Left colon (tissue), 2 donors: Measurements from ENCODE around the gene ZNF414. TPM values are rescaled to one million over a fixed set of nuclear protein-coding genes. Genes with fewer than 3 reads are reported as not detected.
"Not testable (repeated sequence)": the region's sequence is repeated elsewhere in the genome, so short reads cannot be mapped to it uniquely, and the experiment has no call there.

Experiments
- ATAC-seq: fragments of 200-7000 bp; cut with Tn5 transposase; one replicate; pipeline ENCODE4 v1.9.1; 2020; ENCODE audit warnings: mild to moderate bottlenecking, moderate library complexity
- DNase-seq, 2 donors: peaks; one replicate each; pipeline ENCODE4 v3.0.0-alpha.2; 2020
- intact Hi-C, 2 donors: fragments of 100-400 bp; cut with DNase I in 1 of 2; cut with micrococcal nuclease in 1 of 2; formaldehyde crosslinking; loops; one replicate each; pipeline versions ENCODE4 v1.11.2 to v1.14.0; 2022; cut with DNase I, micrococcal nuclease
- long read RNA-seq: library from polyadenylated mRNA; unstranded; transcript quantifications from one replicate; pipeline ENCODE4 v2.0.0, GENCODE V29; 2021
- total RNA-seq, 2 donors: library from RNA; stranded (reverse); fragmentation: NEBNext Ultra II Directional; extraction: Animal tissue kit (Norgen Biotek cat#: 25700); gene quantifications; one replicate each; pipeline ENCODE4 v1.2.1, GENCODE V29; 2021
- donor health status: DM: no; HTN: no; CAD: no.
- donor health status: DM: yes; HTN: yes; CAD: no.

ZNF414 gene, protein sequence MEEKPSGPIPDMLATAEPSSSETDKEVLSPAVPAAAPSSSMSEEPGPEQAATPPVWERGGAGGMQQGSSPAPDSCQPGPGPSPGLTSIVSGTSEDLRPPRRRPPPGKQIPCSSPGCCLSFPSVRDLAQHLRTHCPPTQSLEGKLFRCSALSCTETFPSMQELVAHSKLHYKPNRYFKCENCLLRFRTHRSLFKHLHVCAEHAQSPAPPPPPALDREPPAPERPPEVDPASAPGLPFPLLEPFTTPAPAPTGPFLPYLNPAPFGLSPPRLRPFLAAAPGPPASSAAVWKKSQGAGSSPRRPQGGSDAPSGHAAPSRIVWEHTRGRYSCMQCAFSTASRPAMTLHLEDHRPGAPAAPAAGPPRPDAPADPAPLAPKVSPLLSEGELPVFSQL
- 10 to 100 TPM; 22.1 to 22.4 TPM for total RNA-seq
- long read RNA-seq, partial matches to known transcripts, result 1 of 1 reads
- long read RNA-seq, other reads (novel, unspliced or antisense), result 0 of 1 reads

DNA sequence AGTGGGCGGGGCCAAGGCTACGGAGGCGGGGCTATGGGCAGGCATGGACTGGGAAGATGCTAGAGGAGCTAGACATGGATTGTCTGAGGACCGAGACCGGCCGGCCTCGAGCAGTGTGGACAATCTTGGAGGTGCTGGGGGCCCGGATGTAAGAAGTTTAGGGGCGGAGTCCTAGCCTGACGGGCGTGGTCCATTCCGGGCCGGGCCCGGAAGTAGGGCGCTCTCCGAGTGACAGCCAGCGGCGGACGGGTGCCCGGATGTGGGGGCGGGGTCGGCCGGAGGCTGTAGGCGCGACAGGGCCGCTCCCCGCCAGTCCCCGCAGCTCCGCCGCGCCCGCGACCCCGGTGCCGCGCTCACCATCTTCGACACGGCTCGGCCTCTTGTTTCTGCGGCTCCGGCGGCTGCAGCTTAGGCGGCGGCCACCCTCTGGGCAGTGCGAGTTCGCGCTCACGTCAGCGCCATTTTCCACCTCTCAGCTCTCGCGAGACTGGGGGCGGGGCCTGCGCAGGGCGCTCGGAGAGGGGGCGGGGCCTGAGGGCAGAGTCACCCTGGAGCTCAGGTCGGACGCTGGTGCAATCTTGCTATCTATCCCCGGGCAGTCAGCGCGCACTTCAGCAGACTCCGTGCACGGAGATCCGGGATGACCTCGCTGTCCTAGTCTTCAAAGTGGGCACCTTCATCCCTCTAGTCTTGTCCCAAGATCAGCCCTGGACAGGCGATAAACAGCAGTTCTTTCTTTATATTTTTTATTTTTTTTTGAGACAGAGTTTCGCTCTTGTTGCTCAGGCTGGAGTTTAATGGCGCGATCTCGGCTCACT lies at the start of gene ZNF414:
Gene ZNF414 (minus strand): TSS at position 481 of the 818 bp plus-strand sequence. CDS start 121 bp downstream, at position 360.
- intact Hi-C loops, result no loop called here
- ATAC-seq (peak; percentile 87), DNase-seq (peak; percentile 97 to 99)

DNA sequence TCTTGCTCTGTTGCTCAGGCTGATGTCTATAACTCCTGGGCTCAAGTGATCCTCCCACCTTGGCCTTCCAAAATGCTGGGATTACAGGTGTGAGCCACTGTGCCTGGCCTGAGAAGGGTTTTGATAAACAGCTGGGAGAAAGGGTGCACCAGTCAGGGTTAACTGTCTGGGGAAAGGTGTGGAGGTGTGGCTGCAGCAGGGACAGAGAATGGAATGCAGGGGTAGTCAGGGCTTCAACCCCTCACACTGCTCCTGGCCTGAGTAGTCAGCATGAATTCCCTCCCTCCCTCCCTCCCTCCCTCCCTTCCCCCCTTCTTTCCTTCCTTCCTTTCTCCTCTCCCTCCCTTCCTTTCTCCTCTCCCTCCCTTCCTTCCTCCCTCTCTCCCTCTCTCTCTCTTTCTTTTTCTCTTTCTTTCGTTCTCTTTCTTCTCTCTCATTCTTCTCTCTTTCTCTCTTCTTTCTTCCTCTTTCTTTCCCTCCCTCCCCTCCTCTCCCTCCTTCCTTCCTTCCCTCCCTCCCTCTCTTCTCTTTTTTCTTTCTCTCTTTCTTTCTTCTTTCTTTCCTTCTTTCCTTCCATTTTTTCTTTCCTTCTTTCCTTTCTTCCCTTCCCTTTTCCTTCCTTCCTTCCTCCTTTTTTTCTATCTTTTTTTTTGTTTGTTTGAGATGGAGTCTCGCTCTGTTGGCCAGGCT lies 47.3 kb upstream of the ZNF414 start:
- no peak for ATAC-seq
- no peak for DNase-seq
- intact Hi-C loops, result no loop called here

- ATAC-seq (no peak), DNase-seq (no peak)
- intact Hi-C loops, result no loop called here
Observed at GRCh38 chr19:8558325-8558724, 44.4 kb upstream of the ZNF414 start.

- DNase-seq, result no peak
- ATAC-seq, result no peak
- intact Hi-C loops, result no loop called here
Observed at GRCh38 chr19:8557642-8558238, 43.8 kb upstream of the ZNF414 start.

- intact Hi-C loops, ATAC-seq, DNase-seq: not testable (repeated sequence)
Observed at GRCh38 chr19:8553729-8554128, 39.8 kb upstream of the ZNF414 start.

- intact Hi-C loops, result no loop called here
- DNase-seq, result no peak
- ATAC-seq, result peak; percentile 75
Observed at GRCh38 chr19:8552810-8553209, 38.8 kb upstream of the ZNF414 start.

- ATAC-seq, result no peak
- no peak for DNase-seq
- intact Hi-C loops, result no loop called here
Observed at GRCh38 chr19:8550070-8550469, 36.1 kb upstream of the ZNF414 start.

DNA sequence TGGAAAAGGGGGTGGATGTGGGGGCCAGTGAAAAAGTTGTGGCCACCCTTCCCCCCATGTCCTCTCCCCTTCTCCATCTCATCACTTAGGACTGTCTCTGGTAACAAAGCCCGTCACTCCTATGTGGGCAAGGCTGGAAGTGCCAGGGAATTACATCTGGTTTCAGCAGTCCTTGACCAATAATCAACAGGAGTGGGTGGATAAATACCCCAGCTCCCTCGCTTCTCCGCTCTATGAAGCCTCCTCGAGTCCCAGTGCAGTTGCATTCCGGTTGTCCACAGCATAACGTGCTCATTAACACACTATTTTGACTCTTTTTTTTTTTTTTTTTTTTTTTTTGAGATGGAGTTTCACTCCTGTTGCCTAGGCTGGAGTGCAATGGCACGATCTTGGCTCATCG lies 31.8 kb upstream of the ZNF414 start:
- ATAC-seq, result no peak
- intact Hi-C loops, result no loop called here
- DNase-seq, result no peak

- ATAC-seq (no peak), DNase-seq (no peak)
- intact Hi-C loops, result no loop called here
Observed at GRCh38 chr19:8544168-8544567, 30.2 kb upstream of the ZNF414 start.

GRCh38 chr19:8539621-8540149 lies 25.7 kb upstream of the ZNF414 start:
- intact Hi-C loops, result no loop called here
- DNase-seq, result no peak
- no peak for ATAC-seq

GRCh38 chr19:8537099-8537498 lies 23.1 kb upstream of the ZNF414 start:
- intact Hi-C loops, result no loop called here
- DNase-seq, result no peak
- ATAC-seq, result no peak

- no peak for DNase-seq
- intact Hi-C loops, result no loop called here
- ATAC-seq, result no peak
Observed at GRCh38 chr19:8536282-8536681, 22.3 kb upstream of the ZNF414 start.

DNA sequence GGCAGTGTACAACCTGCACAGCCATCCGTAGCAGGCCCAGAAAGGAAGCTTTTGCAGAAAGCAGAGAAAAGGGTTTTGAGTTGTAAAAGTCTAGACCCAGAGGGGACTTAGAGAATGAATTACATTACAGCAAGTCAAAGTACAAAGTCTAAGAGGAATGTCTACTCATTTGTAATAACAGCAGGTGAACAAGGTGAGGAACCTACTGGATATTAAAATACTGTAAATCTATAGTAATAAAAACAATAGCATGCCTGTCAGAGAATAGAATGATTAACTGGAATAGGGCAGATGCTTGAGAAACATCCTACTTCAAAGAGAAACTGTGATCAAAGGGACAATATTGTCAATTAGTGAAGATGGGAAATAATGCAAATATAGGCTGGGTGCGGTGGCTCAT lies 18.3 kb upstream of the ZNF414 start:
- DNase-seq (no peak), ATAC-seq (peak; percentile 63)
- intact Hi-C loops, result no loop called here

GRCh38 chr19:8531470-8531869 lies 17.5 kb upstream of the ZNF414 start:
- ATAC-seq (no peak), DNase-seq (no peak)
- intact Hi-C loops, result no loop called here

DNA sequence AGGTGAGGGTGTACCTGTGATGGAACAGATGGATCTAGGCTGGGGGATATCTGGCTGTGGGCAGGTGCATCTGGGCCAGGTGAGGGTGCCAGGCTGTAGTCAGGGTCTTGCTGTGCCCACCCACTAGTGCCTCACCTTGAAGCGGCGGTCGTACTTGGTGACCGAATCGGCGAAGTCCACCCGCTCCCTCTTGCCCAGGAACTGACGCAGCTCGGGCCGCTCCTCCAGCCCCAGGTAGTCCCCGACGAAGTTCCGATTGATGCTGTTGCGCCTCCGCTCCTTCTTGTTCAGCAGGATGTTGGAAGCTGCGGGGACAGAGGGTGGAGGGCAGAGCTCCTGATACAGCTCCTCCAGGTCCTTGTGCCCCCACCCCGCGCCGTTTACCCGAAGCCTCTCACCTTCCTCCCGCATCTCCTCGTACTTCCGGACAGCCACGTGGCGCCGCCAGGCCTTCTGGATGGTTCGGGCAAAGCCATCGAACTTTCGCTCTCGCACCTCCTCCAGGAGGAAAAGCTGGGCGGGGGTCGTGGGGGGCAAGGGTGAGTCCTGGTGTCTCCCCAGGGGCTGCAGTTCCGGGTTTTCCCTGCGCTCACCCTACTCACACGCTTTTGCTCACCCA lies 16.2 kb upstream of the ZNF414 start:
- no peak for ATAC-seq
- intact Hi-C loops, result no loop called here
- DNase-seq, result no peak

GRCh38 chr19:8529369-8530006 lies 15.5 kb upstream of the ZNF414 start:
- no peak for ATAC-seq
- no peak for DNase-seq
- intact Hi-C loops, result no loop called here

GRCh38 chr19:8528500-8528899 lies 14.5 kb upstream of the ZNF414 start:
- intact Hi-C loops, result no loop called here
- no peak for DNase-seq
- no peak for ATAC-seq
